Activated CD4-positive, alpha-beta T cell treated with anti-CD3 and anti-CD28 coated beads for 36 hours (primary cell): Measurements from ENCODE around the gene LSP1. TPM values are rescaled to one million over a fixed set of nuclear protein-coding genes. Genes with fewer than 3 reads are reported as not detected.

Experiments used
- ATAC-seq: fragments of 200-7000 bp; cut with Tn5 transposase; one replicate; pipeline ENCODE4 v1.10.0; 2021; ENCODE audit warnings: mild to moderate bottlenecking, moderate library complexity
- CTCF ChIA-PET: fragments of 350-600 bp; sonication (Branson Sonifier 250); formaldehyde crosslinking; loops from one replicate; lab custom pipeline; 2021; ENCODE audit warnings: antibody characterized with exemption; lab: Charles Lee
- POLR2A ChIA-PET: fragments of 350-600 bp; sonication (Branson Sonifier 250); formaldehyde crosslinking; loops from one replicate; lab custom pipeline; 2021; ENCODE audit warnings: antibody characterized with exemption, inconsistent platforms; lab: Charles Lee
- DNase-seq: peaks from one replicate; pipeline ENCODE4 v3.0.0-alpha.2; 2020
- H3K27ac Mint-ChIP-seq: one replicate; pipeline ENCODE4 v1.8.0; 2021; ENCODE audit warnings: mixed read lengths
- H3K27me3 Mint-ChIP-seq: one replicate; pipeline ENCODE4 v1.8.0; 2021; ENCODE audit warnings: mixed read lengths
- H3K36me3 Mint-ChIP-seq: one replicate; pipeline ENCODE4 v1.8.0; 2021; ENCODE audit warnings: low read depth, mixed read lengths
- H3K4me1 Mint-ChIP-seq: one replicate; pipeline ENCODE4 v1.8.0; 2021; ENCODE audit warnings: mixed read lengths
- H3K4me3 Mint-ChIP-seq: one replicate; pipeline ENCODE4 v1.8.0; 2021; ENCODE audit warnings: mild to moderate bottlenecking, moderate library complexity, mixed read lengths
- H3K9me3 Mint-ChIP-seq: one replicate; pipeline ENCODE4 v1.8.0; 2021; ENCODE audit warnings: low read depth, mixed read lengths
- intact Hi-C, 2 experiments: fragments of 100-400 bp; cut with DNase I in 1 of 2; cut with micrococcal nuclease in 1 of 2; formaldehyde crosslinking; loops; one replicate each; pipeline versions ENCODE4 v1.14.2 to v1.15.1; 2022 to 2024; cut with DNase I, micrococcal nuclease
- total RNA-seq, 2 experiments: library from RNA; stranded (reverse); gene quantifications; one replicate each; pipeline ENCODE4 v1.2.3, GENCODE V29; 2021

LSP1 gene
- total RNA-seq, 2 experiments from 2014 or later: 193 to 227 TPM

GRCh38 chr11:1929621-1930461 is 77.0 kb downstream of the LSP1 start:
- Mint-ChIP-seq H3K27ac (no peak overlapping the region), H3K4me1 (peaks cover 2% of the 10 kb centered on the region), H3K27me3 (peaks cover 9% of the 10 kb centered on the region), H3K36me3 (no peaks in the 10 kb centered on the region), H3K9me3 (no peaks in the 10 kb centered on the region), H3K4me3 (no peak overlapping the region)
- intact Hi-C loops: no loop called here
- CTCF ChIA-PET: interaction anchor here (1.1 kb wide), 1 partner anchor 107 kb away, joined by 4 read pairs; no protein-coding TSS in a partner anchor
- POLR2A ChIA-PET: no interaction called here
- DNase-seq (no peak), ATAC-seq (no peak)

GRCh38 chr11:1930462-1930830 is 77.6 kb downstream of the LSP1 start:
- Mint-ChIP-seq H3K27ac (no peak overlapping the region), H3K4me1 (peaks cover 2% of the 10 kb centered on the region), H3K27me3 (peaks cover 9% of the 10 kb centered on the region), H3K4me3 (no peak overlapping the region), H3K36me3 (no peaks in the 10 kb centered on the region), H3K9me3 (no peaks in the 10 kb centered on the region)
- ChIA-PET POLR2A (no interaction called here), CTCF (interaction anchor here (1.1 kb wide), 1 partner anchor 106 kb away, joined by 4 read pairs; no protein-coding TSS in a partner anchor)
- intact Hi-C loops: no loop called here
- peak; percentile 3 for DNase-seq
- peak; percentile 47 for ATAC-seq

- Mint-ChIP-seq H3K4me3 (no peak overlapping the region), H3K9me3 (no peaks in the 10 kb centered on the region), H3K36me3 (no peaks in the 10 kb centered on the region), H3K27ac (no peak overlapping the region), H3K27me3 (peaks cover 9% of the 10 kb centered on the region), H3K4me1 (peaks cover 2% of the 10 kb centered on the region)
- intact Hi-C loops: no loop called here
- ATAC-seq (no peak), DNase-seq (no peak)
- ChIA-PET POLR2A (no interaction called here), CTCF (interaction anchor here (0.6 to 0.7 kb wide), 2 partner anchors 15 to 222 kb away, joined by 3 to 6 read pairs; no protein-coding TSS in a partner anchor)
Observed at GRCh38 chr11:1931341-1932104, 78.6 kb downstream of the LSP1 start.

- ChIA-PET CTCF (no interaction called here), POLR2A (no interaction called here)
- ATAC-seq: no peak
- Mint-ChIP-seq H3K27ac (no peak overlapping the region), H3K9me3 (no peaks in the 10 kb centered on the region), H3K4me3 (no peak overlapping the region), H3K27me3 (peaks cover 9% of the 10 kb centered on the region), H3K4me1 (peaks cover 2% of the 10 kb centered on the region), H3K36me3 (no peaks in the 10 kb centered on the region)
- intact Hi-C loops: no loop called here
- no peak for DNase-seq
Observed at GRCh38 chr11:1932105-1932480, 79.2 kb downstream of the LSP1 start.

GRCh38 chr11:1932681-1933080 is 79.8 kb downstream of the LSP1 start:
- peak; percentile 1 for DNase-seq
- no peak overlapping the region for H3K27ac Mint-ChIP-seq

GRCh38 chr11:1933416-1934334 is 80.8 kb downstream of the LSP1 start:
- ATAC-seq (no peak), DNase-seq (peak; percentile 2)
- Mint-ChIP-seq H3K27ac (no peak overlapping the region), H3K4me1 (peaks cover 2% of the 10 kb centered on the region), H3K27me3 (peaks cover 9% of the 10 kb centered on the region), H3K4me3 (no peak overlapping the region), H3K36me3 (no peaks in the 10 kb centered on the region), H3K9me3 (no peaks in the 10 kb centered on the region)
- intact Hi-C loops: loop anchor here in 1 of 2 experiments (2.0 kb wide), 1 partner anchor 19 kb away; no protein-coding TSS in a partner anchor
- ChIA-PET POLR2A (interaction anchor here (0.6 kb wide), 1 partner anchor 156 kb away, joined by 3 read pairs; no protein-coding TSS in a partner anchor), CTCF (interaction anchor here (0.5 to 1.5 kb wide), 4 partner anchors 24 to 240 kb away, joined by 3 to 4 read pairs (median 4); no protein-coding TSS in a partner anchor)

More at GRCh38 chr11:1932681-1933080, 79.8 kb downstream of the LSP1 start:
- ATAC-seq: no peak
- Mint-ChIP-seq H3K4me3 (no peak overlapping the region), H3K36me3 (no peaks in the 10 kb centered on the region), H3K27me3 (peaks cover 9% of the 10 kb centered on the region), H3K4me1 (peaks cover 2% of the 10 kb centered on the region), H3K9me3 (no peaks in the 10 kb centered on the region)
- intact Hi-C loops: no loop called here
- POLR2A ChIA-PET: no interaction called here
- CTCF ChIA-PET: no interaction called here

GRCh38 chr11:1934335-1935155 is 81.7 kb downstream of the LSP1 start:
- POLR2A ChIA-PET: no interaction called here
- DNase-seq (peak; percentile 2), ATAC-seq (no peak)

GRCh38 chr11:1935156-1936071 is 82.5 kb downstream of the LSP1 start:
- POLR2A ChIA-PET: no interaction called here
- intact Hi-C loops: loop anchor here in 1 of 2 experiments (2.0 kb wide), 1 partner anchor 21 kb away; no protein-coding TSS in a partner anchor
- H3K4me1 Mint-ChIP-seq: peaks cover 10% of the 10 kb centered on the region
- no peak overlapping the region for H3K4me3 Mint-ChIP-seq
- H3K9me3 Mint-ChIP-seq: no peaks in the 10 kb centered on the region
- ATAC-seq: no peak
- no peaks in the 10 kb centered on the region for H3K36me3 Mint-ChIP-seq
- DNase-seq: peak; percentile 2
- peaks cover 9% of the 10 kb centered on the region for H3K27me3 Mint-ChIP-seq
- CTCF ChIA-PET: interaction anchor here (1.1 to 1.4 kb wide), 3 partner anchors 26 to 142 kb away, joined by 3 to 4 read pairs (median 3); no protein-coding TSS in a partner anchor
- H3K27ac Mint-ChIP-seq: no peak overlapping the region

More at GRCh38 chr11:1934335-1935155, 81.7 kb downstream of the LSP1 start:
- H3K36me3 Mint-ChIP-seq: no peaks in the 10 kb centered on the region
- no peak overlapping the region for H3K4me3 Mint-ChIP-seq
- H3K27me3 Mint-ChIP-seq: peaks cover 9% of the 10 kb centered on the region
- peaks cover 5% of the 10 kb centered on the region for H3K4me1 Mint-ChIP-seq
- CTCF ChIA-PET: interaction anchor here (0.5 to 1.5 kb wide), 6 partner anchors 25 to 241 kb away, joined by 3 to 4 read pairs (median 3); no protein-coding TSS in a partner anchor
- H3K27ac Mint-ChIP-seq: no peak overlapping the region
- H3K9me3 Mint-ChIP-seq: no peaks in the 10 kb centered on the region
- intact Hi-C loops: loop anchor here in 1 of 2 experiments (2.0 kb wide), 1 partner anchor 20 kb away; no protein-coding TSS in a partner anchor

GRCh38 chr11:1936072-1936780 is 83.3 kb downstream of the LSP1 start:
- Mint-ChIP-seq H3K4me1 (peaks cover 9% of the 10 kb centered on the region), H3K9me3 (no peaks in the 10 kb centered on the region), H3K4me3 (no peak overlapping the region), H3K27ac (no peak overlapping the region), H3K36me3 (no peaks in the 10 kb centered on the region), H3K27me3 (peaks cover 9% of the 10 kb centered on the region)
- ChIA-PET POLR2A (no interaction called here), CTCF (no interaction called here)
- DNase-seq (peak; percentile 2), ATAC-seq (no peak)
- intact Hi-C loops: no loop called here
